Neural progenitor cell (in vitro differentiated cells): Measurements from ENCODE around the gene CDK12. TPM values are rescaled to one million over a fixed set of nuclear protein-coding genes. Genes with fewer than 3 reads are reported as not detected.

Experiments used
- DNase-seq: peaks from one replicate; pipeline ENCODE4 v3.0.0-alpha.2; 2016; ENCODE audit warnings: low spot score
- H2AFZ ChIP-seq: fragments of 200-600 bp; sonication (generic); replicated peaks from 2 replicates; pipeline ENCODE4 v1.6.1; 2016; ENCODE audit warnings: antibody characterized with exemption
- H3F3A ChIP-seq: fragments of 200-600 bp; sonication (generic); 2 replicates; pipeline ENCODE4 v1.6.1; 2016; ENCODE audit warnings: antibody characterized with exemption, low read depth
- H3K27ac ChIP-seq: fragments of 200-600 bp; sonication (generic); 2 replicates; pipeline ENCODE4 v1.5.1; 2016; ENCODE audit warnings: mild to moderate bottlenecking
- H3K27me3 ChIP-seq: fragments of 200-600 bp; sonication (generic); 2 replicates; pipeline ENCODE4 v1.6.1; 2016; ENCODE audit warnings: mild to moderate bottlenecking, moderate library complexity
- H3K36me3 ChIP-seq: fragments of 200-600 bp; sonication (generic); 2 replicates; pipeline ENCODE4 v1.5.1; 2016
- H3K4me1 ChIP-seq: fragments of 200-600 bp; sonication (generic); 2 replicates; pipeline ENCODE4 v1.6.1; 2016; ENCODE audit warnings: mixed run types
- H3K4me2 ChIP-seq: fragments of 200-600 bp; sonication (generic); 2 replicates; pipeline ENCODE4 v1.6.1; 2016
- H3K4me3 ChIP-seq: fragments of 200-600 bp; sonication (generic); 2 replicates; pipeline ENCODE4 v1.5.1; 2016
- H3K79me2 ChIP-seq: fragments of 200-600 bp; sonication (generic); 2 replicates; pipeline ENCODE4 v1.6.1; 2016; ENCODE audit warnings: low read depth
- H3K9ac ChIP-seq: fragments of 200-600 bp; sonication (generic); 2 replicates; pipeline ENCODE4 v1.6.1; 2016
- H3K9me3 ChIP-seq: fragments of 200-600 bp; sonication (generic); 2 replicates; pipeline ENCODE4 v1.5.1; 2016; ENCODE audit warnings: low read depth
- H4K20me1 ChIP-seq: fragments of 200-600 bp; sonication (generic); 2 replicates; pipeline ENCODE4 v1.6.1; 2016; ENCODE audit warnings: low read depth
- H3K27ac Mint-ChIP-seq: 3 replicates; pipeline ENCODE4 v1.8.0; 2021; ENCODE audit warnings: mixed read lengths
- H3K27me3 Mint-ChIP-seq: 2 replicates; pipeline ENCODE4 v1.8.0; 2022; ENCODE audit warnings: low read depth, mild to moderate bottlenecking, inconsistent platforms, moderate library complexity, mixed read lengths; ENCODE audit not compliant: insufficient read depth
- H3K36me3 Mint-ChIP-seq: 3 replicates; pipeline ENCODE4 v1.8.0; 2021; ENCODE audit warnings: mixed read lengths
- H3K4me1 Mint-ChIP-seq: 3 replicates; pipeline ENCODE4 v1.8.0; 2021; ENCODE audit warnings: mixed read lengths
- H3K4me3 Mint-ChIP-seq: 3 replicates; pipeline ENCODE4 v1.8.0; 2021; ENCODE audit warnings: mild to moderate bottlenecking, moderate library complexity, mixed read lengths
- H3K9me3 Mint-ChIP-seq: 3 replicates; pipeline ENCODE4 v1.8.0; 2020; ENCODE audit warnings: mixed read lengths
- CTCF ChIP-seq: fragments of 200-600 bp; sonication (generic); IDR thresholded peaks from 2 replicates; pipeline ENCODE4 v1.5.1; 2017; ENCODE audit warnings: antibody characterized with exemption, mild to moderate bottlenecking
- EZH2 ChIP-seq: fragments of 200-600 bp; sonication (generic); IDR thresholded peaks from 2 replicates; pipeline ENCODE4 v1.6.1; 2017; ENCODE audit warnings: antibody characterized with exemption, mild to moderate bottlenecking, moderate library complexity
- EZH2phosphoT487 ChIP-seq: fragments of 200-600 bp; sonication (generic); IDR thresholded peaks from 2 replicates; pipeline ENCODE4 v1.6.1; 2017; ENCODE audit warnings: antibody characterized with exemption
- small RNA-seq: library from RNA; depleted of rRNA; stranded (forward); fragments of <200 nt; gene quantifications from one replicate; pipeline ENCODE3, GENCODE V24; 2015
- total RNA-seq: library from RNA; depleted of rRNA; stranded (reverse); fragments of >200 nt; gene quantifications from 2 replicates; pipeline ENCODE4 v1.2.3, GENCODE V29; 2015; ENCODE audit warnings: low replicate concordance

CDK12 gene
- total RNA-seq, 1 donor from 2014 or later, result 44.1 TPM

GRCh38 chr17:39582658-39583057, 121.4 kb downstream of the CDK12 start:
- H3K36me3 ChIP-seq, result no peaks in the 10 kb centered on the region
- no peaks in the 10 kb centered on the region for H3K79me2 ChIP-seq
- no peak overlapping the region for H3K9ac ChIP-seq
- peaks cover 3% of the 10 kb centered on the region for H4K20me1 ChIP-seq
- Mint-ChIP-seq H3K4me3 (no peak overlapping the region), H3K4me1 (peaks cover 20% of the 10 kb centered on the region), H3K9me3 (no peaks in the 10 kb centered on the region), H3K27ac (no peak overlapping the region), H3K27me3 (peaks cover 21% of the 10 kb centered on the region), H3K36me3 (no peaks in the 10 kb centered on the region)
- no peak overlapping the region for H2AFZ ChIP-seq
- H3K27ac ChIP-seq, result no peak overlapping the region
- peaks cover 21% of the 10 kb centered on the region for H3F3A ChIP-seq
- no peak overlapping the region for H3K4me2 ChIP-seq
- H3K27me3 ChIP-seq, result peaks cover 4% of the 10 kb centered on the region
- DNase-seq, result no peak
- H3K9me3 ChIP-seq, result no peaks in the 10 kb centered on the region
- no peak overlapping the region for H3K4me3 ChIP-seq
- peaks cover 25% of the 10 kb centered on the region for H3K4me1 ChIP-seq
- no peak for TF ChIP-seq CTCF
- no peak for TF ChIP-seq EZH2
- TF ChIP-seq EZH2phosphoT487, result no peak

Small RNAs within 50 kb of the gene (small RNA-seq; reads per million reads assigned to genes)
- not detected for gene RNU6-233P

Other genes starting within 250 kb of the CDK12 start
- gene STAC2, start 235.5 kb upstream of the CDK12 start, total RNA-seq, result 0.13 and 0.62 TPM in 2 replicates
- gene FBXL20, start 59.9 kb upstream of the CDK12 start, total RNA-seq, result 19.9 and 23.2 TPM in 2 replicates
- 30.0 and 35.6 TPM in 2 replicates for gene MED1, start 10.2 kb upstream of the CDK12 start, total RNA-seq
- gene NEUROD2, start 146.4 kb downstream of the CDK12 start, total RNA-seq, result not detected in 2 replicates
- gene PPP1R1B, start 165.5 kb downstream of the CDK12 start, total RNA-seq, result 0.90 TPM in 1 of 2 replicates, not detected in the other
- 21.5 and 54.9 TPM in 2 replicates for gene STARD3, start 175.7 kb downstream of the CDK12 start, total RNA-seq
- 0.19 and 1.3 TPM in 2 replicates for gene TCAP, start 203.9 kb downstream of the CDK12 start, total RNA-seq
- gene PNMT, start 207.0 kb downstream of the CDK12 start, total RNA-seq, result 0.28 TPM in 1 of 2 replicates, not detected in the other
- gene PGAP3, start 226.6 kb downstream of the CDK12 start, total RNA-seq, result 6.6 and 26.1 TPM in 2 replicates
- gene ERBB2, start 238.6 kb downstream of the CDK12 start, total RNA-seq, result 75.2 and 116 TPM in 2 replicates